ENCODE data around the gene TRMT1.

TRMT1 gene

DNA sequence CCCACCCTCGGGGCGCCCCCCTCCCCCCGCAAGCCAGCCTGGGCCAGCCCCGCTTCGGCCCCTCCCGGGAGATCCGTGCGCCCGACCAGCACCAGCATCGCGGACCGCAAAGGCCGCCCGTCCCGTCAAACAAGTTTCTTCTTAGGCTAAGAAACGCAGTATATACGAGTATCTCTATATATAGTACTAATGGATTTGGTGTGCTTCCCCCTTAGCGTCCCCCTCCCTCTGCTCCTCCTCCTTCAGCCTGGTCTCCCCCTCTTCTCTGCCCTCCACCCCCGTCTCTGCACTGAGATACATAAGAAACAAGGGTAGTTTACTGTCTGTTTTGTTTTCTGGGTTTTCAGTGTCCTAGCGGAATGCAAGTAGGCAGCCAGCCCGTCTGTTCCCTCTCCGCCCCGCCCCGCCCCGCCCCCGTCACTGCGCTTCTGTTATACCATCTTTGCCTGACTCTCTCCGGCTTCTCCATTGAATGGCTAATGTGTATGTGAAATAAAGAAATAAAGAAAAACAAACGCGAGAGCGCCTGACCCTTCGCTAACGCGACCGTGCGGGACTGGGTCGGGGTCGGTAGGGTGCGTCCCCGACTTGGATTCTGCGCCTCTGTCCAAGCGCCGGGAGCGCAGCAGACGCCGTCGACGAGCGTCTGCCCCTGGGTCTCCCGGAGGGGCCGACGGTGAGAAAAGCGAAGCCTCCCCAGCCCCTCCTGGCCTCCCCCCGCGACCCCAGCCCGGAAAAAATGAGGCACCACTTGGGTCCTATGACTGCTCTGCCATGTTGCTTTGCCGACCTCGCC lies 18.1 kb downstream of the TRMT1 start:
- no peak overlapping the region for H4K8ac ChIP-seq (ENCODE audit: low read length)
- H3K23ac ChIP-seq (ENCODE audit: low read length in 2 of 2) = no peak overlapping the region
- no peak overlapping the region for H3K14ac ChIP-seq (ENCODE audit: low read length in 2 of 2)
- H2BK15ac ChIP-seq (ENCODE audit: low read depth, poor library complexity, severe bottlenecking) = no peak overlapping the region
- no peak overlapping the region for H3K18ac ChIP-seq (ENCODE audit: low read depth in 1 of 2, low read length in 2 of 2)
- H3K79me1 ChIP-seq (replicated peaks; ENCODE audit: low read length, poor library complexity, severe bottlenecking) = peaks cover 2% of the 10 kb centered on the region
- peak overlapping the region; percentile 54 for H3K9ac ChIP-seq (ENCODE audit: low read length)
- 7% methylated on average over 27 of the region's 58 CpGs for whole genome bisulfite sequencing
- H3K9me3 ChIP-seq (ENCODE audit: control insufficient read depth, low read length) = no peaks in the 10 kb centered on the region
- no peak overlapping the region for H3K4ac ChIP-seq (ENCODE audit: low read depth in 1 of 2, low read length in 2 of 2)
- no peak overlapping the region for H4K91ac ChIP-seq (ENCODE audit: low read length)
- H3K4me2 ChIP-seq (ENCODE audit: low read length, poor library complexity, severe bottlenecking) = no peak overlapping the region
- H2AFZ ChIP-seq (ENCODE audit: low read depth, low read length) = no peak overlapping the region
- H2BK120ac ChIP-seq (ENCODE audit: low read depth, low read length) = no peak overlapping the region
- H2AK5ac ChIP-seq (ENCODE audit: low read length, severe bottlenecking) = no peak overlapping the region
- no peak overlapping the region for H2BK5ac ChIP-seq (ENCODE audit: low read depth, low read length, poor library complexity, severe bottlenecking)
- no peak overlapping the region for H2BK12ac ChIP-seq (ENCODE audit: low read length in 2 of 2)
- H3K27ac ChIP-seq (ENCODE audit: low read length, poor library complexity, severe bottlenecking) = no peak overlapping the region
- no peak overlapping the region for H3K4me3 ChIP-seq (ENCODE audit: insufficient read depth in 1 of 2, low read depth in 1 of 2, low read length in 2 of 2)
- H3K4me1 ChIP-seq (ENCODE audit: control insufficient read depth, insufficient read depth, low read depth, low read length) = peaks cover 46% of the 10 kb centered on the region
- H3K27me3 ChIP-seq (ENCODE audit: control insufficient read depth in 1 of 2, insufficient read depth in 1 of 2, low read length in 2 of 2) = peaks cover 0 to 55% of the 10 kb centered on the region in 2 experiments
- DNase-seq = peak; percentile 55
- peaks cover 5 to 21% of the 10 kb centered on the region in 2 experiments for H3K36me3 ChIP-seq (ENCODE audit: control insufficient read depth in 1 of 2, insufficient read depth in 2 of 2, low read depth in 1 of 2, low read length in 2 of 2)

DNA sequence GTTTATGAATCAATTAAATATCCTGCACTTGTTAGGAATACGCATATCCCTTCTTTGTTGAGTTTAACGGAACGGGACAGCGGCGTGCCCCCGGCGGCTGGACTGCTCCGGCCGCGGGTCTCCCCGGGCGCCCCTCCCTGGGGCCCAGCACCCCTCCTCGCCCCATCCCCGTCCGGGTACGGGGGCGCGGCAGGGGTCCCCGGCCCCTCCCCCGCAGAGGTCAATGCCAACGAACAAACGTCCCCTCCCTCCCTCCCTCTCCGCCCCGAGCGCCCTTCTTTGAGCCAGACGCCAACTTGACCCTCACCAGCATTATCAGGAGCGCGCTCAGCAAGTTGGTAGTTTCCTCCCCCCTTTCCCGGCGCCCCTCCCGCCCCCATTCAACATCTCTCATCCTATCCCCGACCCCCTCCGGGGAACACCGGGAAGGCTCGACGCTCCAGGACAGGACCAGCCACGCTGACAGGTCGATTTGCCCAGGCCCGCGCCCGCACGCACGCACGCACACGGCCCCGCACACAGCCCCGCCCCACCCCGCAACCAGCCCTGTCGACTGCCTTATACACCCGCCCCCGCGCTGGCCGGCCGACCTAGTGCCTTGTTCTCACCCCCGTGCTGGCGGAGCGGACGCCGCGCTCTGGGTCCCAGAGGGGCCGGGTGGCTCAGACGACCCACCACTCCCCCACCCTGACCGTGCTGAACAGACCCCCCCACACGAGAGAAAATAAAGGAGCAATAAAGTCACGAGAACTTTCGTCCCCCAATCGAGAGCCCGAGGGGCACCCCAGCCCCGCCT lies 18.9 kb downstream of the TRMT1 start:
- H3K36me3 ChIP-seq (ENCODE audit: control insufficient read depth in 1 of 2, insufficient read depth in 2 of 2, low read depth in 1 of 2, low read length in 2 of 2) = peaks cover 3 to 28% of the 10 kb centered on the region in 2 experiments
- no peak for DNase-seq
- H2BK12ac ChIP-seq (ENCODE audit: low read length in 2 of 2) = no peak overlapping the region
- no peak overlapping the region for H4K8ac ChIP-seq (ENCODE audit: low read length)
- peak overlapping the region in 1 of 2 experiments; percentile 50 for H3K23ac ChIP-seq (ENCODE audit: low read length in 2 of 2)
- H3K27ac ChIP-seq (ENCODE audit: low read length, poor library complexity, severe bottlenecking) = no peak overlapping the region
- H3K18ac ChIP-seq (ENCODE audit: low read depth in 1 of 2, low read length in 2 of 2) = no peak overlapping the region
- no peaks in the 10 kb centered on the region for H3K9me3 ChIP-seq (ENCODE audit: control insufficient read depth, low read length)
- WGBS = 3% methylated on average over 57 of the region's 69 CpGs
- no peak overlapping the region for H3K4me2 ChIP-seq (ENCODE audit: low read length, poor library complexity, severe bottlenecking)
- H3K27me3 ChIP-seq (ENCODE audit: control insufficient read depth in 1 of 2, insufficient read depth in 1 of 2, low read length in 2 of 2) = peaks cover 0 to 55% of the 10 kb centered on the region in 2 experiments
- no peak overlapping the region for H2AK5ac ChIP-seq (ENCODE audit: low read length, severe bottlenecking)
- H4K91ac ChIP-seq (ENCODE audit: low read length) = peak overlapping the region; percentile 5
- H2BK15ac ChIP-seq (ENCODE audit: low read depth, poor library complexity, severe bottlenecking) = no peak overlapping the region
- H3K4ac ChIP-seq (ENCODE audit: low read depth in 1 of 2, low read length in 2 of 2) = no peak overlapping the region
- no peak overlapping the region for H2BK5ac ChIP-seq (ENCODE audit: low read depth, low read length, poor library complexity, severe bottlenecking)
- no peak overlapping the region for H2AFZ ChIP-seq (ENCODE audit: low read depth, low read length)
- H3K79me1 ChIP-seq (replicated peaks; ENCODE audit: low read length, poor library complexity, severe bottlenecking) = peaks cover 2% of the 10 kb centered on the region
- peak overlapping the region; percentile 58 for H2BK120ac ChIP-seq (ENCODE audit: low read depth, low read length)
- H3K9ac ChIP-seq (ENCODE audit: low read length) = no peak overlapping the region
- peaks cover 46% of the 10 kb centered on the region for H3K4me1 ChIP-seq (ENCODE audit: control insufficient read depth, insufficient read depth, low read depth, low read length)
- H3K14ac ChIP-seq (ENCODE audit: low read length in 2 of 2) = no peak overlapping the region
- no peak overlapping the region for H3K4me3 ChIP-seq (ENCODE audit: insufficient read depth in 1 of 2, low read depth in 1 of 2, low read length in 2 of 2)

DNA sequence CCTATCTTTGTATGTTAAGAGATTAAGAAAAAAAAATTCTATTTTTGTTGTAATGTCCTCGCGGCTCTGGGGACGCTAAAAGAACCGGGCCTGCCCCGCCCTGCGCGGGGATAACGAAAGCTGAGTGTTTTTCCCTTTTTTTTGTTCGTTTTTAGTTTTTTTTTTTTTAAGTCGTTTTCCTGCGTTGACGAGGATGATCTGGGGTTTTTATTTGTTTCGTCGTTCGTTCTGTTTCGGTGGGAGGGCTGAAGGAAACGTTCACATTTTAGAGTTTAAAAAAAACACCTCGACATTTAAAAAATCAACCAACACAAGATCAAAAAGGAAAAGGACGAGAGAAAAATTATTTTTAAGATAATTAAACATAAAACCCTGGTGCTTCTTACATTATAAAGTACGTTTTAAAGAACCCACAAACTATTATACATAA lies 19.5 kb downstream of the TRMT1 start:
- Histone ChIP-seq H2BK15ac (ENCODE audit: low read depth, poor library complexity, severe bottlenecking) (no peak overlapping the region), H3K9me3 (ENCODE audit: control insufficient read depth, low read length) (no peaks in the 10 kb centered on the region), H3K36me3 (ENCODE audit: control insufficient read depth in 1 of 2, insufficient read depth in 2 of 2, low read depth in 1 of 2, low read length in 2 of 2) (peaks cover 3 to 28% of the 10 kb centered on the region in 2 experiments), H3K4me2 (ENCODE audit: low read length, poor library complexity, severe bottlenecking) (no peak overlapping the region), H3K18ac (ENCODE audit: low read depth in 1 of 2, low read length in 2 of 2) (no peak overlapping the region), H3K27ac (ENCODE audit: low read length, poor library complexity, severe bottlenecking) (no peak overlapping the region), H3K14ac (ENCODE audit: low read length in 2 of 2) (no peak overlapping the region), H2BK5ac (ENCODE audit: low read depth, low read length, poor library complexity, severe bottlenecking) (no peak overlapping the region), H3K4ac (ENCODE audit: low read depth in 1 of 2, low read length in 2 of 2) (no peak overlapping the region), H3K4me3 (ENCODE audit: insufficient read depth in 1 of 2, low read depth in 1 of 2, low read length in 2 of 2) (no peak overlapping the region), H2AFZ (ENCODE audit: low read depth, low read length) (no peak overlapping the region), H3K23ac (ENCODE audit: low read length in 2 of 2) (no peak overlapping the region), H4K91ac (ENCODE audit: low read length) (no peak overlapping the region), H2BK120ac (ENCODE audit: low read depth, low read length) (no peak overlapping the region), H2AK5ac (ENCODE audit: low read length, severe bottlenecking) (no peak overlapping the region), H4K8ac (ENCODE audit: low read length) (no peak overlapping the region), H3K9ac (ENCODE audit: low read length) (no peak overlapping the region), H3K4me1 (ENCODE audit: control insufficient read depth, insufficient read depth, low read depth, low read length) (peaks cover 46% of the 10 kb centered on the region), H2BK12ac (ENCODE audit: low read length in 2 of 2) (no peak overlapping the region), H3K27me3 (ENCODE audit: control insufficient read depth in 1 of 2, insufficient read depth in 1 of 2, low read length in 2 of 2) (peaks cover 0 to 58% of the 10 kb centered on the region in 2 experiments), H3K79me1 (replicated peaks; ENCODE audit: low read length, poor library complexity, severe bottlenecking) (peaks cover 2% of the 10 kb centered on the region)
- no peak for DNase-seq
- 4% methylated on average over 8 of the region's 20 CpGs for WGBS
